PFSK-1 (cell line): ENCODE data around the gene SLC22A3.

ENCODE experiments used
- FOXP2 ChIP-seq: optimal IDR thresholded peaks from 2 replicates; pipeline ENCODE3; 2011; ENCODE audit warnings: borderline replicate concordance, control low read depth, inconsistent platforms; ENCODE audit not compliant: insufficient read depth; ENCODE audit errors: extremely low read length, extremely low read depth
- POLR2AphosphoS5 ChIP-seq: IDR thresholded peaks from 2 replicates; pipeline ENCODE4 v1.6.1; 2012; ENCODE audit warnings: low read depth, mild to moderate bottlenecking, control low read depth, low read length, moderate library complexity
- SIN3A ChIP-seq: IDR thresholded peaks from 2 replicates; pipeline ENCODE4 v1.6.1; 2012; ENCODE audit warnings: mild to moderate bottlenecking, low read length, moderate library complexity, borderline replicate concordance; ENCODE audit not compliant: insufficient read depth
- TAF1 ChIP-seq: IDR thresholded peaks from 2 replicates; pipeline ENCODE4 v1.6.1; 2012; ENCODE audit warnings: low read length, control low read depth, borderline replicate concordance; ENCODE audit not compliant: insufficient read depth
- TF ChIP-seq, protein P1 (sequence below), 2 experiments: IDR thresholded peaks; 2 replicates each; pipeline versions ENCODE4 v1.6.1 to v1.8.0; 2011 to 2012; ENCODE audit warnings: low read depth in 2 of 2, low read length in 2 of 2, control low read depth in 1 of 2, inconsistent platforms in 1 of 2, mild to moderate bottlenecking in 1 of 2, moderate library complexity in 1 of 2; ENCODE audit not compliant: insufficient read depth in 1 of 2

Gene SLC22A3

DNA sequence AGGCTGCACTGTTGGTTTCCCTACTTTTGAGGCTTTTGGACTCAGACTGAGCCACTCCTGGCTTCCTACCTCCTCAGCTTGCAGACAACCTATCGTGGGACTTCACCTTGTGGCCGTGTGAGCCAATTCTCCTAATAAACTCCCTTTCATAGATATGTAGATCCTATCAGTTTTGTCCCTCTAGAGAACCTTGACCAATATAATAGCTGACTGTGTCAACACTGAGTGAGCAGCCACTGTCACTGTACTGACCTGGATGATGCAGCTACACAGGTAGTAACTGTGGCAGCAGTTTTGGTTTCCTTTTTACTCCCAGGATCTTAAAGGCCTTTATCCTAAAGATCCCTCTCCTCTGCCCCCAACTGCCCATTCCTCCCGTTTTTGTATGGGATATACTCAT is 70.2 kb downstream of the SLC22A3 start:
- TF ChIP-seq TAF1 (no peak), POLR2AphosphoS5 (no peak), SIN3A (no peak), FOXP2 (no peak)
- TF ChIP-seq, protein P1, sequence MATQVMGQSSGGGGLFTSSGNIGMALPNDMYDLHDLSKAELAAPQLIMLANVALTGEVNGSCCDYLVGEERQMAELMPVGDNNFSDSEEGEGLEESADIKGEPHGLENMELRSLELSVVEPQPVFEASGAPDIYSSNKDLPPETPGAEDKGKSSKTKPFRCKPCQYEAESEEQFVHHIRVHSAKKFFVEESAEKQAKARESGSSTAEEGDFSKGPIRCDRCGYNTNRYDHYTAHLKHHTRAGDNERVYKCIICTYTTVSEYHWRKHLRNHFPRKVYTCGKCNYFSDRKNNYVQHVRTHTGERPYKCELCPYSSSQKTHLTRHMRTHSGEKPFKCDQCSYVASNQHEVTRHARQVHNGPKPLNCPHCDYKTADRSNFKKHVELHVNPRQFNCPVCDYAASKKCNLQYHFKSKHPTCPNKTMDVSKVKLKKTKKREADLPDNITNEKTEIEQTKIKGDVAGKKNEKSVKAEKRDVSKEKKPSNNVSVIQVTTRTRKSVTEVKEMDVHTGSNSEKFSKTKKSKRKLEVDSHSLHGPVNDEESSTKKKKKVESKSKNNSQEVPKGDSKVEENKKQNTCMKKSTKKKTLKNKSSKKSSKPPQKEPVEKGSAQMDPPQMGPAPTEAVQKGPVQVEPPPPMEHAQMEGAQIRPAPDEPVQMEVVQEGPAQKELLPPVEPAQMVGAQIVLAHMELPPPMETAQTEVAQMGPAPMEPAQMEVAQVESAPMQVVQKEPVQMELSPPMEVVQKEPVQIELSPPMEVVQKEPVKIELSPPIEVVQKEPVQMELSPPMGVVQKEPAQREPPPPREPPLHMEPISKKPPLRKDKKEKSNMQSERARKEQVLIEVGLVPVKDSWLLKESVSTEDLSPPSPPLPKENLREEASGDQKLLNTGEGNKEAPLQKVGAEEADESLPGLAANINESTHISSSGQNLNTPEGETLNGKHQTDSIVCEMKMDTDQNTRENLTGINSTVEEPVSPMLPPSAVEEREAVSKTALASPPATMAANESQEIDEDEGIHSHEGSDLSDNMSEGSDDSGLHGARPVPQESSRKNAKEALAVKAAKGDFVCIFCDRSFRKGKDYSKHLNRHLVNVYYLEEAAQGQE (IDR thresholded peaks at IDR 0.05; ENCODE audit: insufficient read depth in 1 of 2, low read depth in 2 of 2, low read length in 2 of 2), result no peak

DNA sequence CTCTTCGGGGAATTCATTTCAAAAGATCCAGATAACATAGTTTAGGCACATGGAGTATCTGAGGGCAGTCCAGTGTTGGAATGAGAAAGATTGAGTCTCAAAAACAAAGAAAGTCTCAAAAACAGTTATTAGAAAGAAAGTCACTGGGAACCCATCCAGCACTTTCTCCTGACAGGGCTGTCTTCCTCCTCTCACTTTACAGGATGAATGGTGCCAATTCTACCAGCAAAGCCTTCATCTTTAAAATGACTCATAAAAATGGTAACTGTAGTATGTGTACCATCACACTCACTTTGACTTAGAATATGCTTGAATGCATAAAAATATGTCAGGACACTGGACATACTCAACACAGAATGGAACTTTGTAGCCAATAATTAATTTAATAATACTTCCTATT is 71.3 kb downstream of the SLC22A3 start:
- TF ChIP-seq FOXP2 (no peak), TAF1 (no peak), SIN3A (no peak)
- TF ChIP-seq, protein P1 (IDR thresholded peaks at IDR 0.05; ENCODE audit: insufficient read depth in 1 of 2, low read depth in 2 of 2, low read length in 2 of 2), result no peak

DNA sequence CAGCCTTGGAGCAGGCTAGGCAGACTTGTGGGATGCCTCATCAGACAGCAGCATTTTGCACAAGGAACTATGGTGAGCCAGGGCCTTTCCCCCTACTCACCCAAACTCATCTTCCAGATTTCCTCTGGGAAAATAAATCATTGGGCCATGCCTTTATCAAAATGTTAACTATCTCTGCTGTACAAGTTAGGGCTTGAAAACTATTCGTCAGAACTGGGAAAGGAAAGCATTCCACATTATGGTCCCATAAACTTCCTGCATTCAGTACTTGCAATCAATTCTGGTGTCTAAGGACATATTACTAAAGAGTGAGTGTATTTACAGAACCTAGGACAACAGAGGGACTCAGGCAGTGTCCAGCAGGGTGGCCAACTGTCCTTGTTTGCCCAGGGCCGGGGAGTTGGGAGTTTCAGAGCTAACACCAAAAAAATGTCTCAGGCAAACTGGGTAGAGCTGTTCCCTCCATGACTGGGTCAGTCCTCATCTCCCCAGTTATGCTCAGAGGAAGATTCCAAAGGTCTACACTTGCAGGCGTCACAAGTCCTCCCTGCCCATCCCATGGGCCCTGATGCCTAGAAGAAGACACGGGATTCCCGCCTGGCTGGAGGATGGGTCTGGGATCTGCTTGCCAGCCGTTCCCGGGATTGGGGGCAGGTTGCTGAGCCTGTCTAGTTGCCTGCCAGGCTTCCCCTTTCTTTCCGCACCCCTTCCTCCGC is 72.2 kb downstream of the SLC22A3 start:
- TF ChIP-seq, protein P1 (IDR thresholded peaks at IDR 0.05; ENCODE audit: insufficient read depth in 1 of 2, low read depth in 2 of 2, low read length in 2 of 2), result no peak
- no peak for TF ChIP-seq POLR2AphosphoS5
- TF ChIP-seq SIN3A, result no peak
- TF ChIP-seq TAF1, result no peak
- no peak for TF ChIP-seq FOXP2

DNA sequence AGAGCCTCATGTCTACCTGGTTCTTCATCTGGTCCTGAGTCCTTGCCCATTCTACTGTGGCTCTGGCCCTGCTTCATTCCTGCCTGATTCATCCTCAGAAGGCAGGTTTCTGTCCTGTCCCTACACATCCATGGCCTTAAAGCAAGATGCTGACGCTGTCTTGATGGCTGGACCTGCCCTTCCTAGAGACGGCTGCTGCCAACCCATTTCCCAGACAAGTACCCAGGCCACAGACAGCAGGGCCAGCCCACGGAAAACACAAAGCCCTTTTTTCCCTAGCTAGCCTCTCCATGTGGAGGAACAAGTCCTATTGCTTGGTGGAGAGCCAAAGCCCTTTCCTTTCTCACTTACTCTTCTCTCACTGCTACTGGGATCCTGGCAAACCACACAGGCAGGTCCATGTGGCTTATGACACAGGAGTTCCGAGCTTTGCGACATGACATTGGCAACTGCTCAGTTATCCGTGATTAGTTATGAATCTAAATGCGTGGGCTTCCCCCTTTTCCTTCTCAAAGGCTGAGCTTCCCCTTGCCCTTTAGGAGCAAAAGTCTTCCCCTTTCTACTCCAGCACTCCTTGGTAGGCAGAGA is 72.9 kb downstream of the SLC22A3 start:
- no peak for TF ChIP-seq FOXP2
- no peak for TF ChIP-seq POLR2AphosphoS5
- TF ChIP-seq, protein P1 (IDR thresholded peaks at IDR 0.05; ENCODE audit: insufficient read depth in 1 of 2, low read depth in 2 of 2, low read length in 2 of 2), result no peak
- TF ChIP-seq SIN3A, result no peak
- TF ChIP-seq TAF1, result no peak

DNA sequence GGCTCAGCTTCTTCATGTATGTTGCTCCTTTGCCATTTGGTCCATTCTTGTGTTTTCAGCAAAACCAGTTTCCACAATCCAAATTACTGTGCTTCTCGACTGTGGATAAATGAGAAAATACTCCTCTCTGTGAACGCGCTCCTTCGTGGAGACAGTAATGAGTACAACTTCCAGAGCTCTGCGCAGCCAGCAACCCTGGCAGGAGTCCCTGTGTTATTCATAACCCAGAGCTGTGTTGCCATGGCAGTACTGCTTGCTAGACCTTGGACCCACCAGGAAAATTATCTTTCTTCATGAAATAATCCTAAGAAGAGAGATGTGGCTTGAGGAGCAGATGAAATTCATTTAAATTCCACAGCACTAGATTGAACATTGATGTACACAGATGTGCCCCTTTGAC is 73.7 kb downstream of the SLC22A3 start:
- TF ChIP-seq POLR2AphosphoS5, result no peak
- TF ChIP-seq TAF1, result no peak
- no peak for TF ChIP-seq FOXP2
- TF ChIP-seq, protein P1 (IDR thresholded peaks at IDR 0.05; ENCODE audit: insufficient read depth in 1 of 2, low read depth in 2 of 2, low read length in 2 of 2), result no peak
- no peak for TF ChIP-seq SIN3A
